Thyroid gland (tissue), 4 donors: ENCODE data around the gene BCS1L. TPM values are rescaled to one million over a fixed set of nuclear protein-coding genes. Genes with fewer than 3 reads are reported as not detected.
A peak's percentile ranks its signal among the peaks of the same experiment; 100 is the strongest.

ENCODE experiments used
- DNase-seq, 2 donors: peaks; one replicate each; pipeline ENCODE4 v3.0.0-alpha.2; 2019
- H3K27ac ChIP-seq, 3 donors: fragments of 200-600 bp; sonication (generic); 1 replicate in 2 of 3; 2 replicates in 1 of 3; pipeline ENCODE4 v1.5.1; 2016 to 2019; ENCODE audit warnings: mild to moderate bottlenecking in 1 of 3, moderate library complexity in 1 of 3
- H3K27me3 ChIP-seq: fragments of 200-600 bp; sonication (generic); one replicate; pipeline ENCODE4 v1.5.1; 2019
- H3K36me3 ChIP-seq, 2 donors: fragments of 200-600 bp; sonication (generic); one replicate each; pipeline ENCODE4 v1.5.1; 2016 to 2019
- H3K4me1 ChIP-seq, 2 donors: fragments of 200-600 bp; sonication (generic); one replicate each; pipeline ENCODE4 v1.5.1; 2017 to 2019
- H3K4me3 ChIP-seq, 3 donors: fragments of 200-600 bp; sonication (generic); replicated peaks in 1 of 3; 1 replicate in 2 of 3; 2 replicates in 1 of 3; pipeline ENCODE4 v1.5.1; 2016; ENCODE audit warnings: mild to moderate bottlenecking in 1 of 3
- H3K9me3 ChIP-seq: fragments of 200-600 bp; sonication (generic); one replicate; pipeline ENCODE4 v1.5.1; 2017
- POLR2A ChIP-seq, 2 donors: fragments of 450-650 bp; IDR thresholded peaks; one replicate each; pipeline ENCODE4 v1.6.1; 2017; ENCODE audit warnings: antibody characterized with exemption in 2 of 2, mild to moderate bottlenecking in 2 of 2, moderate library complexity in 1 of 2
- WGBS, 2 donors: methylation state at CpG; one replicate each; pipeline ENCODE4 v1.1.5; 2017; 5-methylcytosine and 5-hydroxymethylcytosine counted together
- intact Hi-C: fragments of 100-400 bp; cut with DNase I; formaldehyde crosslinking; loops from one replicate; pipeline ENCODE4 v1.15.1; 2023
- total RNA-seq, 4 donors: library from RNA; depleted of rRNA; stranded (reverse); fragments of >200 nt; gene quantifications; one replicate each; pipeline ENCODE4 v1.2.3, GENCODE V29; 2016
- TF ChIP-seq, protein P1 (sequence below), 6 experiments: fragments of 200-600 bp in 3 of 6; fragments of 450-650 bp in 3 of 6; sonication (generic) in 3 of 6; IDR thresholded peaks; one replicate each; pipeline ENCODE4 v1.5.1; 2016 to 2019; ENCODE audit warnings: antibody characterized with exemption in 6 of 6, mild to moderate bottlenecking in 2 of 6, inconsistent platforms in 1 of 6, moderate library complexity in 1 of 6

The BCS1L gene
- total RNA-seq, 4 donors from 2014 or later, result 17.7 to 38.9 (median 26.5) TPM

DNA sequence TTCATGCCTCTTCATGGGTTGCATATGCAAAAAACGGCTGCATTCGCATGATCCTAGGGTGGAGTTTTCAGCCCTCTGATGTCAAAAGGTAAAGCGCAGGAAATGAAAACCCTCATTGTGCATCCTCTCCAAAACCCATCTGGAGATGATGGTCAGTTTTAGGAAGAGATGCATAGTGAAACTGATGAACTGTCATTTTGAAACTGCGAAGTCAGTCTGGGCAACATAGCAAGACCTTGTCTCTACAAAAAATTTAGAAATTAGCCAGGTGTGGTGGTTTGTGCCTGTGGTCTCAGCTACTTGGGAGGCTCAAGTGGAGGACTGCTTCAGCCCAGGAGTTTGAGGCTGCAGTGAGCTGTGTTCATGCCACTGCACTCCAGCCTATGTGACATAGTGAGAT, 48.6 kb downstream of the BCS1L start:
- Histone ChIP-seq H3K4me1 (peaks cover 5 to 11% of the 10 kb centered on the region in 2 donors), H3K9me3 (no peaks in the 10 kb centered on the region), H3K27me3 (no peaks in the 10 kb centered on the region), H3K4me3 (no peak overlapping the region), H3K27ac (no peak overlapping the region), H3K36me3 (no peaks in the 10 kb centered on the region)
- TF ChIP-seq, protein P1, sequence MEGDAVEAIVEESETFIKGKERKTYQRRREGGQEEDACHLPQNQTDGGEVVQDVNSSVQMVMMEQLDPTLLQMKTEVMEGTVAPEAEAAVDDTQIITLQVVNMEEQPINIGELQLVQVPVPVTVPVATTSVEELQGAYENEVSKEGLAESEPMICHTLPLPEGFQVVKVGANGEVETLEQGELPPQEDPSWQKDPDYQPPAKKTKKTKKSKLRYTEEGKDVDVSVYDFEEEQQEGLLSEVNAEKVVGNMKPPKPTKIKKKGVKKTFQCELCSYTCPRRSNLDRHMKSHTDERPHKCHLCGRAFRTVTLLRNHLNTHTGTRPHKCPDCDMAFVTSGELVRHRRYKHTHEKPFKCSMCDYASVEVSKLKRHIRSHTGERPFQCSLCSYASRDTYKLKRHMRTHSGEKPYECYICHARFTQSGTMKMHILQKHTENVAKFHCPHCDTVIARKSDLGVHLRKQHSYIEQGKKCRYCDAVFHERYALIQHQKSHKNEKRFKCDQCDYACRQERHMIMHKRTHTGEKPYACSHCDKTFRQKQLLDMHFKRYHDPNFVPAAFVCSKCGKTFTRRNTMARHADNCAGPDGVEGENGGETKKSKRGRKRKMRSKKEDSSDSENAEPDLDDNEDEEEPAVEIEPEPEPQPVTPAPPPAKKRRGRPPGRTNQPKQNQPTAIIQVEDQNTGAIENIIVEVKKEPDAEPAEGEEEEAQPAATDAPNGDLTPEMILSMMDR (IDR thresholded peaks at IDR 0.05), result no peak
- TF ChIP-seq POLR2A (IDR thresholded peaks at IDR 0.05), result no peak
- WGBS, 2 donors, result 92 to 93% methylated on average over 4 of the region's 4 CpGs
- intact Hi-C loops, result no loop called here
- no peak for DNase-seq

DNA sequence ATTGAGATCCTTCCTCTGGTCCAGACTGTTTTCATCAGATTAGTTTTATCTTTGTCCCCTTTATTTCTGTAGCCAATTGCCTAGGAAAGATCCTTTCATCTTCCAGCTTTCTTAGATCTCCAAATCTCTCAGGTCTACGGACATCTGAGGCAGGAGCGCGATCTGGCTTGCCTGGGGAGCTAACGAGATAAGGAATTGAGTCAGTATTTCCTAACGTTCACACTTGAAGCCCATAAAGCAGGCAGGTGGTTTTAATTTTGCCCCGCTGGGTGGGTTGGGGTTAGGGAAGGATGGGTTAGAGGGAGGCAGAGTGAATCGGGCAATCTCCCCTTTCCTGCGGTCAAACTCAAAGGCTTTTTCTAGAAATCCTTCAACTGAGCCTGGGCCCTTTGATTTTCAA, 50.4 kb downstream of the BCS1L start:
- DNase-seq, result no peak
- TF ChIP-seq, protein P1 (IDR thresholded peaks at IDR 0.05), result no peak
- no peak for TF ChIP-seq POLR2A (IDR thresholded peaks at IDR 0.05)
- no peaks in the 10 kb centered on the region for H3K36me3 ChIP-seq
- H3K27me3 ChIP-seq, result no peaks in the 10 kb centered on the region
- H3K4me3 ChIP-seq, result no peak overlapping the region
- H3K9me3 ChIP-seq, result no peaks in the 10 kb centered on the region
- 77 to 85% methylated on average over 8 of the region's 8 CpGs for WGBS, 2 donors
- intact Hi-C loops, result loop anchor here (5.0 kb wide), 1 partner anchor 137 kb away; no protein-coding TSS in a partner anchor
- H3K27ac ChIP-seq, result no peak overlapping the region
- peaks cover 5 to 11% of the 10 kb centered on the region in 2 donors for H3K4me1 ChIP-seq

DNA sequence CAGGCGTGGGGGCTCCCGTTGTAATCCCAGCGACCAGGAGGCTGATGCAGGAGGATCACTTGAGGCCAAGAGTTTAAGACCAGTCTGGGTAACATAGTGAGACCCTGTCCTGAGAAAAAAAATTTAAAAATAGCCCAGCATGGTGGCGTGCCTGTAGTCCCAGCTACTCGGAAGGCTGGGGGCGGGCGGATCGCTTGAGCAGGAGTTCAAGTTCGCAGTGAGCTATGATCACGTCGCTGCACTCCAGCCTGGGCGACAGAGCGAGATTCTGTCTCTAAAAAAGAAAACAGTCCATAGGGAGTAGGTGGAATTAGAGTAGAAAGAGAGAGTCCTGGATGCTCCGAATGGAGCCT, 50.8 kb downstream of the BCS1L start:
- H3K27ac ChIP-seq, result no peak overlapping the region
- 42 to 43% methylated on average over 14 of the region's 14 CpGs for WGBS, 2 donors
- intact Hi-C loops, result loop anchor here (5.0 kb wide), 1 partner anchor 137 kb away; no protein-coding TSS in a partner anchor

DNA sequence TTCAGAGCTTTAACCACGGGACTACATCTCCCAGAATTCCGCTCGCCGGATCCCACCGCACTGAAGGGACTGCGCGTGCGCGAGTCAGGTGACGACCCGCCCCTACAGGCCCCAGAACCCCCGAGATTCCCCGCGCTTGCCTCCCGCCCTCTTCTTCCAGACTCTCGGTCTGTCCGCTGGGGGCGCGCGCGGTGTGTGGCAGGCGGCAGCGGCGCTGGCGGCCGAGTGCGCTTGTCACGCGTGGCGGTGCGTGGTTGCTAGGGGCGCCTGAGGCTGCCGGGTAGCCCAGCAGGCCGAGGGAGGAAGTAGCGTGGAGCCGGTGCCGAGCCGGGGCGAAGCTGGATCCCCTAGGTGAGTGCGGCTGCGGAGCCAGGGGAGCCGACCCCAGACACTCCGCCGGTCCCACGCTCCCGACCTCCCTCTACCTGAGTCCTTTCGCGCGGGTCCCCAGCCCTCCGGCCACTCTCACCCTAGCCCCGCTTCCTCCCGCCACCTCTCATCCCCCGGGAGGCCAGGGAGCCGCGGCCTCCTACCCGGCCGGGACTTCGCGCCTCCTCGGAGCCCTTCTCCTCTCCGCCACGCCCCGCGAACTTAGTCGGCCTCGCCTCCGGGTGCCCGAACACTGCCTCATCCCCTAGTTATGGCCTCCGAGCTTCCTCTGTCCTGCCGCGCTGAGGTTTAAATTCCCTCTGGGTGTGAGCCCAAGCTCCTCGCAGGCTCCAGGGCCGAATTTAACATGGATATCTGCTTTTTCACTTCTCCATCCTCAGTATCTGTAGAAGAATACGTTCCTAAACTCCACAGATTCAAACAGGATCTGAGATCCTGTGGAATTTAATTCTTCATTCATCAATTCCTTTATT, 51.4 kb downstream of the BCS1L start, which contains the start of gene TTLL4:
Gene TTLL4, plus strand, starts transcription at position 149 of the 863 bp plus-strand sequence. CDS start 26,842 bp downstream, outside the sequence.
- H3K27me3 ChIP-seq, result no peaks in the 10 kb centered on the region
- peak within 1 kb of the TSS in 2 of 3 donors; percentile 71 for H3K27ac ChIP-seq
- H3K36me3 ChIP-seq, result no peaks in the 10 kb centered on the region
- intact Hi-C loops, result loop anchor here (5.0 kb wide), 1 partner anchor 136 kb away; no protein-coding TSS in a partner anchor
- DNase-seq, result peak; percentile 99
- 1% methylated on average over 37 to 59 of the region's 74 CpGs for WGBS, 2 donors
- peak within 1 kb of the TSS; percentile 63 to 66 (median 63) for H3K4me3 ChIP-seq
- no peaks in the 10 kb centered on the region for H3K9me3 ChIP-seq
- TF ChIP-seq, protein P1 (IDR thresholded peaks at IDR 0.05), result peak; percentile 71 to 96 (median 90)
- TF ChIP-seq POLR2A (IDR thresholded peaks at IDR 0.05), result peak in 1 of 2 donors; percentile 65
- peaks cover 5 to 11% of the 10 kb centered on the region in 2 donors for H3K4me1 ChIP-seq

More for the DNA sequence above, 50.8 kb downstream of the BCS1L start:
- Histone ChIP-seq H3K9me3 (no peaks in the 10 kb centered on the region), H3K4me3 (peak overlapping the region in 1 of 3 donors; percentile 63), H3K4me1 (peaks cover 5 to 11% of the 10 kb centered on the region in 2 donors), H3K36me3 (no peaks in the 10 kb centered on the region), H3K27me3 (no peaks in the 10 kb centered on the region)
- no peak for DNase-seq
- TF ChIP-seq, protein P1 (IDR thresholded peaks at IDR 0.05), result no peak
- TF ChIP-seq POLR2A (IDR thresholded peaks at IDR 0.05), result no peak

DNA sequence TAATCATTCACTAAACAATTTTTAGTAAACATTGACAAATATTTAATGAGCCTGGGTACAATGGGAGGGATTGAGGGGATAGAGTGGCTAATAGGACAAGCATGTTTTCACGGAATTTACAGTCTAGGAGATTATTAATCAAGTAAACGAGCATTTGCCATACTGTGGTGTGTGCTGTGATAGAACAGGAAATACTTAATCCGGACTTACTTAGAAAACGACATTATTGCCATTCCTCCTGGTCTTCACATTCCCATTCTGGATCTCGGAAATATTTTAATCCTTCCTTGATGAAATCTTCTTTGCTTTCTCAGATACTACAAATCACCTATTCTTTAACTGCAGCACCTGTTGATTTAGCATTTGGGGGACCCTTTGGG, 52.1 kb downstream of the BCS1L start:
- H3K27ac ChIP-seq, result peak overlapping the region in 1 of 3 donors; percentile 71
- no peak for DNase-seq
- intact Hi-C loops, result loop anchor here (5.0 kb wide), 1 partner anchor 136 kb away; no protein-coding TSS in a partner anchor
- H3K27me3 ChIP-seq, result no peaks in the 10 kb centered on the region
- H3K4me1 ChIP-seq, result peaks cover 5 to 11% of the 10 kb centered on the region in 2 donors
- 29 to 31% methylated on average over 5 of the region's 5 CpGs for WGBS, 2 donors
- peak overlapping the region; percentile 63 to 66 (median 63) for H3K4me3 ChIP-seq
- TF ChIP-seq POLR2A (IDR thresholded peaks at IDR 0.05), result no peak
- TF ChIP-seq, protein P1 (IDR thresholded peaks at IDR 0.05), result no peak
- H3K36me3 ChIP-seq, result no peaks in the 10 kb centered on the region
- no peaks in the 10 kb centered on the region for H3K9me3 ChIP-seq
